IPS DF 4.7 (cell line): ENCODE measurements around the gene TAB2.

Source experiments
- DNase-seq: peaks from one replicate; pipeline ENCODE4 v3.0.0-alpha.2; 2013; ENCODE audit warnings: low spot score; ENCODE audit errors: extremely low read depth

The TAB2 gene

DNA sequence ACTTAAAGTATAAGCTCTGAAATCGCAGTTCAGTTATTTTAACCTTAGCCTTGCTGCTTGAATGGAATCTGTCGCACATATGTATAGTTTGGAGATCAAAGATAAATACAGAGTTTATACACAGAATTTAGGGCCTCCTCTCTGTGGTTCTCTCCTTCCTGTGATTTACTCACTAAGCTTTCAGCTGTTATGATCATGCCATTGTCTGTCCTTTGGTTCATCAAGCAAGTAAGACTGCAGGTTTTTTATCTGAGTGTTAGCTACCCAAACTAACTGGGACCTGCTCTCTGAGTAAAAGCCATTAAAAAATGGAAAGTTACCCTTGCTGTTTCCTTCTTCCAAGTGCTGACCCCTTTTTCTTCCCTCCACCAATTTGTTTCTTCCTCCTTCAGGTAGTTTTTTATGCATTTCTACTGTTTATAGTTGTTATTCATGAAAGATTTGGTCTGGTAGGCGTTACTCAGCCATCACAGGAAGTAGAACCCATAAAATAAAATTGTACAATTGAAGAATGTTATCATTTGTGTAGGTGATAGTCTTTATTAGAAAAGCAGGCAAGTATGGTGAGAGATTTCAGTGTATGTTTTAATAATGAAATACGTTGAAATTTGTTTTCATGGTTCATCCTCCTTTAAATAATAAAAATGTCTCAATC is 48.9 kb downstream of the TAB2 start:
- DNase-seq = no peak

DNA sequence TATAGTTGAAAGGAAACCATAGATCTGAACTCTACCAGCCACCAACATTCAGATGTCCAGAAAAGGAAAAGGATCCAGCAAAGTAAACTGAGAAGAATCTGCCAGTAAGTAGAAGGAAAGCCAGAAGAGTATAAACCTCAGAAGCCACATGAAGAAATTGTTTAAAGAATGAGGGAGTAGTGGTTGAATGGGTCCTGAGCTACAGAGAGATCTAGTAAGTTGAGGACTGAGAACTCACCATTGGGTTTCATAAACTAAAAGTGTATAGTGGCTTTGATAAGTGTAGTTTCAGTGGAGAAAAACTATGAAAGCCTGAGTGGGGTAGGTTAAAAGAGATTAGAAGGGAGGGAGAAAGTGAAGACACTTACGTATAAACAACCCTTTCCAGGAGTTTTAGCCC is 50.6 kb downstream of the TAB2 start:
- no peak for DNase-seq

DNA sequence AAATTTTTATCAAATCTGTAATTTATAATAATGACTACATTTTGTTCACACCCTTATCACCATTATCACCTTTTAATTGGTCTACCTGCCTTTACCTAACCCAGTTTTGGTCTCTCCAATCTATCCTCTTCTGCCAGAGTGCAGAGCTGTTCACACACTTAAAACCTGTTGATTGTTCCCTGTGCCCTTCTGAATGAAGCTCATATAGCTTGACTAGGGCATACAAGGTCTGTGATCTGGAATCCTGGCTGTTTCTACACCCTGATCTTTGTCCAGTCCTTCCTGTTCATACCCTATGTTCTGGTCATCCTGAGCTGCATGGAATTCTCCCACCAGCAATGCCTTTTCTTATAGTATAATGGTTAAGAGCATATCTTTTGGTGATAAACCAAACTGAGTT is 53.6 kb downstream of the TAB2 start:
- no peak for DNase-seq

DNA sequence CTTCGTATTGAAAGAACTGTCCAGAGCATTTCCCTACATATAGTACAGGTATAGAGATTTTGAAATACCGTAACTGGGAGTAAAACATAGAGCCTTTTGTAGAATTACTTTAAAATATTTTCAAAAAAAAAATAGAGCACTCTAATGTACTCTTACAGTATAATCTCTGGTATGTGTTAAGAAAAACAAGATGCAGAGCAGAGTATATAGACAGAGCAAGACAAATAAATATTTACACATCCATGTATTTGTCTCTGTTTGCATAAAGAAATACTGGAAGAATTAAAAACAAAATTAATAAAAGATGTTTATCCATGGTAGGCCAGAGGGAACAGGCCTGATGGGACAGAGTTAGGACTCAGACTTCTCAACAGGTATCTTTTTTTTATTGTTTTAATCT is 54.5 kb downstream of the TAB2 start:
- no peak for DNase-seq

DNA sequence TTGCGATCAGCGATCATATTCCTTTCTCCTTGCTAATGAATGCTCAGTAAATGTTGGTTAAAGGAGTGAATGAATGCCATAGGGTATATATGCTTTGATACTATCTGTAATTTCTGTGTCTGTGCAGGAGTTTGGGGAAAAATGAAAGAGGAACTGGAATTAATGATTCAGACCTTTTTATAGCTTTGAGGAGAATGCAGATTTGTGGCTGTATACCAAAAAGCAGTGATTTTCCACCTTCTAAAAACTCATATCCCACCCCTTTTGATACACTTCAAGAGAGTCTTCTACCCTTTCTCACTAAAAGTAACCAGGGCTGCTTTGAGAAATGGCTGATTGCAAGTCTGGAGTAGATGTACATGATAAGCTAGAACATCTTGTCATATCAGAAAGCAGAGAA is 56.0 kb downstream of the TAB2 start:
- DNase-seq = no peak

DNA sequence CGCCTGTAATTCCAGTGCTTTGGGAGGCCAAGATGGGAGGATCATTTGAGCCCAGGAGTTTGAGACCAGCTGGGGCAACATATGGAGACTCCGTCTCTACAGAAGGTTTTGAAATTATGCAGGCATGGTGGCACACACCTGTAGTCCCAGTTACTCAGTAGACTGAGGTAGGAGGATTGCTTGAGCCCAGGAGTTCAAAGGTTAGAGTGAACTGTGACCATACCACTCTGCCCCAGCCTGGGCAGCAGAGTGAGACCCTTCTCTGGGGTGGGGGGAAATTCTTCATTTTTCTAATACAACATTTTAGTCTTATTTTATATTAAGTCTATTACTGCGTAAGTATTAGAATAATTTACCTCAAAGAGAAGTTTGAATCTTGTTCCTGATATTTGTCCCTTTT is 62.5 kb downstream of the TAB2 start:
- DNase-seq = no peak

DNA sequence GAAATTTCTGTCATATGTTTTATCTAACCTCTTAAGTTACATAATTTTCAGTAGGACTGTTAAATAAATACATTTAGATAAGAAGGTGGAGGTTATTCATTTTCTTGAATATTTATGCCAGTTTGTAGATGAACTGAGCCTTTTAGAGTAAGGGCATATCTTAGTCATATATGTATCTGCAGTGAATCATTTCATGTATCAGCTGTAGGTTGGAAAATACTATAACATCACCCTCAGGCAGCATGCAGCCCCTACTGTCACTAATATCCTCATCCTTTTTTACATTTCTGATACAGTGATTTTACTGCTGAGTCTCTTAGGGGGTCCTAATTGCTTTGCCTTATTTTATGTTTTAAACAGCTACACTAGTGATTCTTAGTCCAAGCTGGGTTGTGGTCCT is 63.0 kb downstream of the TAB2 start:
- DNase-seq = no peak

DNA sequence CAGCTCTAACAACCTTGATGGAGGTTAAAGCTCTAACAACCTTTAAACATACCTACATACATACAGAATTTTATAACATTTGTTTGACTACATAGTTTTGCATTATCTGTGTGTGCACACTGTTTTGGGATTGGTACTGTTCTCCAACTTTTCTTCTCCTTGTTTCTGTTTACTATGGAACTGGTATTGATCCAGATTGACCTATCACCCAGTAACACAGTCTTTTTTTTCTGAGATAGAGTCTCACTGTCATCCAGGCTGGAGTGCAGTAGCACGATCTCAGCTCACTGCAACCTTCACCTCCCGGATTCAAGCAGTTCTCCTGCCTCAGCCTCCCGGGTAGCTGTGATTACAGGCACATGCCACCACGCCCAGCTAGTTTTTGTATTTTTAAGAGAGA is 65.9 kb downstream of the TAB2 start:
- no peak for DNase-seq

DNA sequence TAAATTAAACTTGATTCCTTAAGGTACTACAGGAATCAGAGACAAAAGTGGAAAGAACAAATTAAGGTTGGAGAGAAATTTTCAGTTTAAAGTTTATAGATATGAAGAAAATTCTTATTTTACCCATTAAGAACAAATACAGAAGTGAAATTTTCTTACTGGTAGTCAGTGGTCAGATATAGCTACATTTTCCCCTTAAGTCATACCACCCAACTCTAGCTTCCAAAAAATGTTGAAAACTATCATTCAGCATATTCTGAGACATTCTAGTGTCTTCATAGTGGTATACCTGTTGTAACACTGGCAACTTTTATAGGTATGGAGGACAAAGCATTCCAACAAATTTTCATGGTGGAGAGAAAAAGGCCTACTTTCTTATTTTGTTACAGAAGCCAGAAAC is 67.0 kb downstream of the TAB2 start:
- DNase-seq = no peak

DNA sequence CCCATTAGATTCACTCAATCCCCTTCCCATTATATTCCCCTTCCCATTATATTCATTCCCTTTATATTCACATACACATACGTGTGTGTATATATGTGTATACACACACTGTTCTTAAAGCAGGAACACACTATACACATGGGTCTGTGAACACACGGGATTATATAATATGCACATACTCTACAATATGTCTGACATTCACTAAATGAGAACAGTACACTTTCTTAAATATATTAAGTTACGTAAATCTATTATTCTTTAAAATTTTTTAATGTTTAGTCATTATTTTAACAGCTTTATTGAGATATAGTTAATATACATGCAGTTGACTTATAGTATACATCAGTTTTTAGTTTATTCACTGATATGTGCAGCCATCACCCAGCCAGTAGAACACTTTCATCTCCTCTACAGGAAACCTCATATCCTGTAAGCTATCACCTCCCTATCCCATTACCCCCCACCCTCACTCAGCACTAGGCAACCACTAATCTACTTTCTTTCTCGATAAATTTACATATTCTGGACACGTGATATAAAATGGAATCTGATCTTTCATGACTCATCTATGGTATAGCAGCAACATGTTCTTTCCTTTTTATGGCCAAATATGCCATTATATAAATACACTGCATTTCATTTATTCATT is 68.6 kb downstream of the TAB2 start:
- DNase-seq = no peak

DNA sequence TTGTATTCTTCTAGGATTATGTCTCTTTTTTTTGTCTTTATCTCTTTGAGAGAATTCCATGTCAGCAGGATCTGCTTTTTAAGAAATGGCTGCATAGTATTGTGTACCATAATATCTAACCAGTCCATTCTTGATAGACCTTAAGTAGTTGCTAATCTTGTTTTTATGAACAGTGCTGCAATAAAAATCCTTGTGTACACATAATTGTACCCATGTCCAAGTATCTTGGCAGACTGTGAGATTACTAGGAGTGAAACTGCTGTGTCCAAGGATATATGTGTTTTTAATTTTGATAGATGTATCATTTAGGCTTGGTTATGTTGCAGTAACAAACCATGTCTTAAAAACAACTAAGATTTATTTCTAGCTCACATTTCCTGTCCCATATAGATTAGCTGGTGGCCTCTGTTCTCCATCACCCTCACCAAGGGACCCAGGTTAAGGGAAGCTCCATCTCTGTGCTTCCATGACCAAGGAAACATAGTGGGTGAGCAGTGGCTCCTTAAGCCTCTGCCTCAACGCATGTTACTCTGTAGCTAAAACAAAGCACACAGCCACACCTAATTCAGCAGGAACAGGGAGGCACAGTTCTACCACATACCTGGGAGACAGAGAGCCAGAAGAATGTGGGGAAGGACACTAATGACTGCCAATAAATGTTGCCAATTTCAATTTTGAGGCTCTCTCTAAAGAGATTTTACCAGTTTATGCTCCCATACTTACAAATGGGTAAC is 70.4 kb downstream of the TAB2 start:
- DNase-seq = no peak

DNA sequence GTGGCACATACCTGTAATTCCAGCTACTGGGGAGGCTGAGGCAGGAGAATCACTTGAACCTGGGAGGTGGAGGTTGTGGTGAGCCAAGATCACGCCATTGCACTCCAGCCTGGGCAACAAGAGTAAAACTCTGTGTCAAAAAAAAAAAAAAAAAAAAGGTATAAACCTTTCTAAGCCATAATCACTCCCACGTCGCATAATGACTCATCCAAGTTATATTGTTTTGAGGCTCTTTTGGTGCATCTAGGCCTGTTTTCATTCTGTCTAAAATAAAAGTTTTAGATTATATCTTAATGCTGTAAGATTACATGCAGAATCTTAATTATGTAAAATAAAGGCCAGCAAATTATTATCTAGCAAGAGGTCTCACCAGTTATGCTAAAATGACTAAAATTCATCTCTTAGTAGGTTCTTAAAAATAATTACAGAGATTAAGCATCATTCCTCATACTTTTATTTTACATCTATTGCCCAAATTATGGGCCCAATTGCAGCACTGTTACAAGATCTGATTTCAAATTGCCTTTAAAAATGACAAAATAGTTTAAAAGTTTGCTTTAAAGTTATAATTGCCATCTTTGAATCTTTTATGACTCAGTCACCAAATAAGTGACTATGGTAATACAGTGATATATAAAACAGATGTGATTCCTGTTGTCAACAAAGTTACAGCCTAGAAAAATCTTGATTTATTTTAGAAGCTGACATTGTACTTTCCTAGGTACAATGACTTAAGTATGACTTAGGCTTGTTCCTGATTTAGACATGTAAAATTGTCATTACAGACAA is 72.2 kb downstream of the TAB2 start:
- no peak for DNase-seq

DNA sequence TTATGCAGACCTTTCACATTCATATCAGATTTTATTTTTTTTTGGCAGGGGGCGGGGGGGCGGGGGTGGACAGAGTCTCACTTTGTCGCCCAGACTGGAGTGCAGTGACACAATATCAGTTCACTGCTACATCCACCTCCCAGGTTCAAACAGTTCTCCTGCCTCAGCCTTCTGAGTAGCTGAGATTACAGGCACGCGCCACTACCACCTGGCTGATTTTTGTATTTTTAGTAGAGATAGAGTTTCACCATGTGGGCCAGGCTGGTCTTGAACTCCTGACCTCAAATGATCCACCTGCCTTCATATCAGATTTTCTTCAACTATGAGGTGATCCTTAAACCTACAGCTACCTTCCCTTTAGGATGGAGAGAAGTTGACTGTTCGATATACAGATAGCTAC is 74.6 kb downstream of the TAB2 start:
- no peak for DNase-seq

DNA sequence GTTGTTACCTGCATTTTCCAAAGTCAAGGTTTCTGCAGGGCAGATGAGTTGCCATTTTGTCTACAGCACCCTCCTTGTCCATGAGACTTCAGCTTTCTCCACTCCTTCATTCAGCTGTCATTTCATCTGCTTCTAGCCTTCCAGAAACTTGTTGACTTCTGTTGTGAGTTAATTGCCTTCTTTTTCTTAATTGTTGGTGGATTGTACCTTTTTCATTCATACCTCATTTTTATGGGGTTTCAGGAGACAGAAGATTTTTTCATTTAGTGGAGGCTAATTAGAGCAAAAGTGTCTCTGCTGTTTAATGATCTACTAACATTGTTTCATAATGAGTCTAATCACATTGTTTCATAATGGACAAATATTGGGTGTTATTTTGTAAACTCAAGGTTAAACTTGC is 75.0 kb downstream of the TAB2 start:
- DNase-seq = no peak

DNA sequence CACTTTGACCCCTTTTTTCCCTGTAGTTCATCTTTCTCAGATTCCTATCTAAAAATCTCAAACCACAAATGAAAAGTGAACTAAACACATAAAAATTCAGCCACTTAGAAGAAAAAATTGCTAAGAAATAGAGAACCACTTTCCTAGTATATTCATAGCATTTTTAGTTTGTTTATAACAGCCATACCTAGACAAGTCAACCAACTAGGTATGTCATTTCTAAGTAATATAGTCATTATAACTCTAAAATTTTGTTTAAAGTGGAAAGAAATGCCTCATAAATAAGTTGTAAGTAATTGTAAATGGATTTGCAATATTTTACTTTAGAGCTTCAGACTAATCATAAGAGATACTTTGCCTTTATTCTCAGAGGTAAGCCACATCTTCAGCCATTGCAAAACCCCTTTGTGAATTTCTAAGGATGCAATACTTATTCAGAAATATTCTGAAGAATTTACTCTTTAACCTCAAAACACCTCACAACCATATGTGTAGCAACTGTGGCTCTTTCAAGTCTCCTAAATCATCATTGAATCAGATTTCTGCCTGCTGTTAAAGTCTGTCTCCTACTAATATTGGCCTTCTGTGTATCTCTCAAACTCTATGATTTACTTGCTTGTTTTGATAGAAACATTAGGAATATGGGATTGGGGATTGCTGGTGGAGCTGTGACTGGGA is 75.6 kb downstream of the TAB2 start:
- DNase-seq = no peak

DNA sequence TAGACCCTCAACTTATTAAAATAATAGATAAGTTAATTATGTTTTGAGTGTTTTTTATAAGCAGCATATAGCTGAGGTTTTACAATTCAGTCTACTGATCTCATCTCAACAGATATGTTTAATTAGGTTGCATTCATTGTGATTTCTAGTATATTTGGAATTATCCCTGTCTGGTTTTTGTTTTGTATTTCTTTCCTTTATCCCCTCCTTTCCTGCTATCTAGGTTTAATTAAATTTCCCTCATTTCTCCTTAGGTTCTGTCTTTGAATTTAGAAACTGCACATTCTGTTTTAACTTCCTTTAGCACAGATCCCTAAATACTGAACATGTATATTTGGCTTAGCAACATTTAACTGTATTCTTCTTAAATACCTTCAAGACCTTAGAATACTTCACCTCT is 77.7 kb downstream of the TAB2 start:
- no peak for DNase-seq

DNA sequence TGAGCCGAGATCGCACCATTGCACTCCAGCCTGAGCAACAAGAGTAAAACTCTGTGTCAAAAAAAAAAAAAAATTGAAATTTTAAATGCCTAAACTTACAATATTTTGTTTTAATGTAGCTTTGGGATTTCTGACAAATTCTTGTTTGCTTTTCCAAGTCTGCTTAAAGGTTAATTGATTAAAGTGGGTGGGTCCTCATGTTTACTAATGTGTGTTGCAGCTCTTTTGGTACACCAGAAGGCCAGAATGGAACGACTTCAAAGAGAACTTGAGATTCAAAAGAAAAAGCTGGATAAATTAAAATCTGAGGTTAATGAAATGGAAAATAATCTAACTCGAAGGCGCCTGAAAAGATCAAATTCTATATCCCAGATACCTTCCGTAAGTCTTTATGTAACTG is 79.9 kb downstream of the TAB2 start:
- no peak for DNase-seq

DNA sequence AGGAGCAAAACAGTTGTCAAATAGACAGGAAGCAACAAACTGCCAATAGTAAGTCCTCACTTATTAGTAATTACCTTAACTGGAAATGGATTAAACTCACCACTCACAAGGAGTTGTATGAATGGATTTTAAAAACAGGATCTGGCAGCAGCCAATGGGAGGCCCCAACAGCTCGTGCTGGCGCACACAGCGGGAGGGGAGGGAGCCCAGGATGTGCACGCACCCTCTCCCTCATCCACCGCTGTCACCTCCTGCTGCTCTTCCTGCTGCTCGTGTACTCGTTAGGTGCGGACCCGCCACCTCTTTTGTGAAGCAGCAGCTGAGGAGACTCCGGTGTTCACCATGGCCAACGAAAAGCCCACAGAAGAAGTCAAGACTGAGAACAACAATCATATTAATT is 82.5 kb downstream of the TAB2 start, which contains the start of gene SUMO4:
Gene SUMO4, plus strand, starts transcription at position 213 of the 400 bp plus-strand sequence. Its CDS starts 130 bp downstream, at position 343.
- no peak for DNase-seq

DNA sequence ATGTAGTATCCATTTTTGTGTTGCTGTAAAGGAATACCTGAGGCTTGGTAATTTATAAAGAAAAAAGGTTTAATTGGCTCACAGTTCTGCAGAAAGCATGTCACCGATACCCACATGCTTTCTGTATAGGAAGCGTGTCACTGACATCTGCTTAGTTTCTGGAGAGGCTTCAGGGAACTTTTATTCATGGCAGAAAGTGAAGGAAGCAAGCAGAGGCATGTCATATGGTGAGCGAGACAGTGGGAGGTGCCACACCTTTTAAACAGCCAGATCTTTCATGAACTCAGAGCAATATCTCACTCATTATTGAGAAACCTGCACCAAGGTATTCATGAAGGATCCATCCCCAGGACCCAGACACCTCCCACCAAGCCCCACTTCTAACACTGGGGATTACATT is 86.0 kb downstream of the TAB2 start:
- no peak for DNase-seq

DNA sequence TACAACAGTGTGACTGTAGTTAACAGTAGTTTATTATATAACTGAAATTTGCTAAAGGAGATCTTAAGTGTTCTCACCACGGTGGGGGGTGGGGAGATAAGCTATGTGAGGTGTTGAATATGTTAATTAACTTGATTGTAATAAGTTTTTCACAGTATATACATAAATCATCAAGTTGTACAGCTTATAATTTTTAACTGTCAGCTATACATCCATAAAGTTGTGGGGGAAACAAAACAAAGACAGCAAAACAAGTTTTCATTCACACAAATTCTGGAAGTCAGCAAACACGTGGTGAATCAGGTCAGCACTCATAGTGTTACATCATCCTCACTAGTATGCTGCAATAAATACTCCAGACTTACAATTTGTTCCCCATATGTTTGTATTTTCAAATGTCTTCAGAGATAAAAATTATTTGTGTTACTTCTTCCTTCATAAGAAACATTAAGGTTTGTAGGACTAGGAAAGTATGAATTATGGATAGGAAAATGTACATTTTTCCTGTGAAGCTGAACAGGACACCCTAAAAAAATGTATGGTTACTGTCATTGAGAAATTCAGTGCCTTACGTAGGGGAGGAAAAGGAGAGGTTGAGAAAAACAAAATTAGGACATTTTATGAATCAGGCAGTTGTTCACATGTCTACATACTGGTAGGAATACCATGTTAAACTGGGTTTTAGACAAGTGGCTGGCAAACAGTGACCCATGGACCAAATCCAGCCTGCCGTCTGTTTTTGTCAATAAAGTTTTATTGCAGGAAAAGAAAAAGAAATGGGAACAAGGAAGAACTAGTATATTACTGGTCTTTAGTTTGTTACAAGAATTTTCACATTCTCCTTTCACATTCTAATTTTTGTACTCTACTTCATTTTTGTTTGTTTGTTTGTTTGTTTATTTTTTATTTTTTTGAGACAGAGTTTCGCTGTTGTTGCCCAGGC is 88.6 kb downstream of the TAB2 start:
- DNase-seq = no peak
